Activated CD8-positive, alpha-beta T cell treated with anti-CD3 and anti-CD28 coated beads for 36 hours (primary cell): ENCODE results near the gene HK1. TPM values are rescaled to one million over a fixed set of nuclear protein-coding genes. Genes with fewer than 3 reads are reported as not detected.
"Not testable (repeated sequence)": the region's sequence is repeated elsewhere in the genome, so short reads cannot be mapped to it uniquely, and the experiment has no call there.

Experiments
- ATAC-seq: fragments of 200-7000 bp; cut with Tn5 transposase; one replicate; pipeline ENCODE4 v1.10.0; 2021; ENCODE audit warnings: mild to moderate bottlenecking, moderate library complexity
- CTCF ChIA-PET: fragments of 350-600 bp; sonication (Branson Sonifier 250); formaldehyde crosslinking; loops from one replicate; lab custom pipeline; 2021; ENCODE audit warnings: antibody characterized with exemption; lab: Charles Lee
- POLR2A ChIA-PET: fragments of 350-600 bp; sonication (Branson Sonifier 250); formaldehyde crosslinking; loops from one replicate; lab custom pipeline; 2021; ENCODE audit warnings: antibody characterized with exemption; lab: Charles Lee
- DNase-seq: peaks from one replicate; pipeline ENCODE4 v3.0.0-alpha.2; 2020
- H3K27ac Mint-ChIP-seq: one replicate; pipeline ENCODE4 v1.8.0; 2021; ENCODE audit warnings: mild to moderate bottlenecking, mixed read lengths
- H3K27me3 Mint-ChIP-seq: one replicate; pipeline ENCODE4 v1.8.0; 2021; ENCODE audit warnings: mixed read lengths
- H3K36me3 Mint-ChIP-seq: one replicate; pipeline ENCODE4 v1.8.0; 2021; ENCODE audit warnings: low read depth, mixed read lengths
- H3K4me1 Mint-ChIP-seq: one replicate; pipeline ENCODE4 v1.8.0; 2021; ENCODE audit warnings: low read depth, mixed read lengths
- H3K4me3 Mint-ChIP-seq: one replicate; pipeline ENCODE4 v1.8.0; 2021; ENCODE audit warnings: mild to moderate bottlenecking, moderate library complexity, mixed read lengths
- H3K9me3 Mint-ChIP-seq: one replicate; pipeline ENCODE4 v1.8.0; 2021; ENCODE audit warnings: mixed read lengths
- CTCF ChIP-seq: fragments of 200-600 bp; IDR thresholded peaks from one replicate; pipeline ENCODE4 v1.8.0; 2022; ENCODE audit warnings: antibody characterized with exemption, mild to moderate bottlenecking
- intact Hi-C: fragments of 100-400 bp; cut with micrococcal nuclease; formaldehyde crosslinking; loops from one replicate; pipeline ENCODE4 v1.10.0; 2022
- total RNA-seq, 2 experiments: library from RNA; stranded (reverse); gene quantifications; one replicate each; pipeline ENCODE4 v1.2.3, GENCODE V29; 2021

HK1 gene
- total RNA-seq, 2 experiments from 2014 or later: 314 to 325 TPM

DNA sequence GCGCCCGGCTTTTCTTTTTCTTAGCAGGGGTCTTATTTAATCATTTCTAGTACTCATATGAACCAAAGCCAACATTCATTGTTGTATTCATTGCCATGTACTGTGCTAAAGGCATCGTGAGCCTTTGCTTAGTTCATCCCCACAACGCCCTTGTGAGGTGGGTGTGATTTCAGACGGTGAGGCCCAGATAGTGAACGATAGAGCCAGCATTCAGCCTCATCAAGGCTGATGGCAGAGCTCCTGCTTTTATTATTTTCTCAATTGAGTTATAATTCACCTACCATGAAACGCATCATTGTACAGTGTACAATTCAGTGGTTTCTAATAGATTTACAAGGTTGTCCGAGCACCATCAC lies 50.1 kb downstream of the HK1 start:
- Mint-ChIP-seq H3K4me3 (peak overlapping the region; percentile 56), H3K27ac (peak overlapping the region; percentile 75), H3K9me3 (no peaks in the 10 kb centered on the region), H3K36me3 (peaks cover 45% of the 10 kb centered on the region), H3K27me3 (no peaks in the 10 kb centered on the region), H3K4me1 (peaks cover 61% of the 10 kb centered on the region)
- ChIA-PET CTCF (no interaction called here), POLR2A (interaction anchor here (0.7 to 2.2 kb wide), 7 partner anchors 9 to 261 kb away, joined by 3 to 11 read pairs (median 3); no protein-coding TSS in a partner anchor)
- TF ChIP-seq CTCF: no peak
- ATAC-seq (peak; percentile 35), DNase-seq (no peak)
- intact Hi-C loops: no loop called here

- H3K27me3 Mint-ChIP-seq, intact Hi-C loops, H3K9me3 Mint-ChIP-seq, DNase-seq, ATAC-seq, CTCF ChIA-PET: not testable (repeated sequence)
- peaks cover 60% of the 10 kb centered on the region for H3K4me1 Mint-ChIP-seq
- peak overlapping the region; percentile 56 for H3K4me3 Mint-ChIP-seq
- H3K36me3 Mint-ChIP-seq: peaks cover 42% of the 10 kb centered on the region
- H3K27ac Mint-ChIP-seq: peak overlapping the region; percentile 55
- POLR2A ChIA-PET: interaction anchor here (0.7 to 2.2 kb wide), 4 partner anchors 8 to 260 kb away, joined by 3 to 11 read pairs (median 3); no protein-coding TSS in a partner anchor
These were observed 50.6 kb downstream of the HK1 start for GRCh38 chr10:69328888-69329287.

DNA sequence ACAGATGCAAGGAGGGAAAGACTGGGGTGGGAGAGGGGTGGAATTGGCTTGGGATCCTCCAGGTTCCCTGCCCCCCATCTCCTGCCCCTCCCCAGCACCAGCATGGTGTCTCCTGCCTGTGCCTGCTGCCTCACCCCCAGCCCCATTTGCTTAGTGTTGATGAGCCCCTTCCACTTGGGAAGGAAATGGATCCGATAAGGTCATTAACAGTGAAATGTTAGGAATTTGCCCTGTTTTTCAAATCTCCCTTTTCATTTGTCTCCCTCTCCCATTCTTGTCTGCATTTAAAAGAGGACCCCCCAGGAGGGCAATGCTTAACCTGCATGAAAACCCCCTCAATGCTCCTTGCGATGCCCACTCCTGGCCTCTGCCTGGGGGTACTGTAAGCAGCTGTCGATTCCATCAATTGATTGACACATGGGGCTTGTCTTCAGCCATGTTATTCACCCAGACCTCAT lies 51.5 kb downstream of the HK1 start:
- intact Hi-C loops: no loop called here
- Mint-ChIP-seq H3K36me3 (peaks cover 44% of the 10 kb centered on the region), H3K4me1 (peaks cover 65% of the 10 kb centered on the region), H3K27me3 (no peaks in the 10 kb centered on the region), H3K27ac (peak overlapping the region; percentile 7), H3K4me3 (no peak overlapping the region), H3K9me3 (no peaks in the 10 kb centered on the region)
- CTCF ChIA-PET: no interaction called here
- DNase-seq (no peak), ATAC-seq (no peak)
- POLR2A ChIA-PET: interaction anchor here (0.6 kb wide), 1 partner anchor 27 kb away, joined by 4 read pairs; no protein-coding TSS in a partner anchor
- no peak for TF ChIP-seq CTCF

DNA sequence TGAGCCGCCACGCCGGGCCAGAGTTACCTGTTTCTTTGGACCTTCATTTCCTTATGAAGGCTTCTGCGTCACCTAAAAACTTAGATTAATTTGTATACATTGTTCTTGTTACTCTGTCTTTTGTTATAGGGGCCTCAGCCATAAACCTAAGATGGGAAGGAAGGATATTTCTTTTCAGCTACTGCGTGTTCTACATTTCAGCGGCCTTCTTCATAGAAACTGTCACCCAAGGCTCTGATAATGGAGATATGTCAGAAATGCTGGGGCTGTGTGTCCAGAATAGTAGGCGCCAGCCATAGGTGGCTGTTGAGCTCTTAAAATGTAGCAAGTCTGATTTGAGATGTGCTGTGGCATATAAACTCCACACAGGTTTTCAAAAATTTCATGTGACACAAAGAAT lies 52.9 kb downstream of the HK1 start:
- CTCF ChIA-PET: interaction anchor here (0.8 kb wide), 1 partner anchor 11 kb away, joined by 3 read pairs; no protein-coding TSS in a partner anchor
- H3K9me3 Mint-ChIP-seq: no peaks in the 10 kb centered on the region
- intact Hi-C loops: no loop called here

GRCh38 chr10:69332278-69333010 lies 54.1 kb downstream of the HK1 start:
- Mint-ChIP-seq H3K4me1 (peaks cover 60% of the 10 kb centered on the region), H3K27ac (no peak overlapping the region), H3K9me3 (no peaks in the 10 kb centered on the region), H3K36me3 (peaks cover 52% of the 10 kb centered on the region), H3K4me3 (no peak overlapping the region), H3K27me3 (no peaks in the 10 kb centered on the region)
- no peak for DNase-seq
- POLR2A ChIA-PET: interaction anchor here (1.2 to 2.3 kb wide), 3 partner anchors 12 to 16 kb away, joined by 4 to 8 read pairs (median 5); no protein-coding TSS in a partner anchor
- no peak for ATAC-seq
- CTCF ChIA-PET: no interaction called here
- no peak for TF ChIP-seq CTCF
- intact Hi-C loops: no loop called here

More for the DNA sequence above, 52.9 kb downstream of the HK1 start:
- Mint-ChIP-seq H3K4me3 (no peak overlapping the region), H3K4me1 (peaks cover 66% of the 10 kb centered on the region), H3K36me3 (peaks cover 52% of the 10 kb centered on the region), H3K27ac (no peak overlapping the region), H3K27me3 (no peaks in the 10 kb centered on the region)
- POLR2A ChIA-PET: interaction anchor here (2.3 kb wide), 1 partner anchor 11 kb away, joined by 8 read pairs; no protein-coding TSS in a partner anchor
- ATAC-seq (no peak), DNase-seq (no peak)
- no peak for TF ChIP-seq CTCF
